GM04504 (cell line): ENCODE data around the gene TRIM63.

ENCODE experiments used
- DNase-seq: peaks from one replicate; pipeline ENCODE4 v3.0.0-alpha.2; 2012; ENCODE audit warnings: low read depth

Gene TRIM63

DNA sequence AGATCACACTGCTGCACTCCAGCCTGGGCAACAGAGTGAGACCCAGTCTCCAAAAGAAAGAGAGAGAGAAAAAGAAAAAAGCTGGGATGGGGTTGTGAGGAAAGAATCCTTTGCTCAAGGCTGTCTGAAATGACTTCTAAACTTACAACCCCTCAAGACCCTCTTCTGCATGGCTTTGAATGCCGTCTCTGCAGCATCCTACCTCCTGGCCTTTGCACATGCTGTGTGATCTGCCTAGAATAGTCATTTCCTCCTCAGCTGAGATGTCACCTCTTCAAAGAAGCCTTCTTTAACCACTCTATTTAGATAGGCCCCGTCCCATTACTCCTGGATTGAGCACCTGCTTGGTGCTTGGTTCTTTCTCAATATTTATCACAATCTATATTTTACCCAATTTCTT, 17.4 kb upstream of the TRIM63 start:
- DNase-seq: no peak

DNA sequence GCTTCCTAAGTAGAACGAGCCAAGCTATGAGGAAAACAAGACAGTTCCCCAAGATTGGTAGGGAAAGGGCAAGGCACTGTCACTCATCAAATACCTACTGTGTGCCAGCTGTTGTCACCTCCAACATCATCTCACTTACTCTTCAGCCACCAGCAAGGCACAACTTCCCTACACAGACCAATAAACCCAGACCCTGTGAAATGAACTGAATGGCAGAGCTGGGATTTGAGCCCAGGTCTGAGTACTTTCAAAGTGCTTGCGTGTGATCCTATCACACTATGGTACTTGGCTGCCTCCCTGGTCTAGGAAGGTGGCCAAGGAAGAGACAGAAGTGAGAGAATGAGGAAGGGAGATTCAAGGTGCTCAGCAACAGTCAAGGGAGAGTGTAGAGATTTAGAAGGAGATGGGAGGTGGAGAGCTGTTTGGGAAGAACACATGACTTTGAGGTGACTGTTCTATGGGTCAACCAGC, 16.7 kb upstream of the TRIM63 start:
- no peak for DNase-seq

DNA sequence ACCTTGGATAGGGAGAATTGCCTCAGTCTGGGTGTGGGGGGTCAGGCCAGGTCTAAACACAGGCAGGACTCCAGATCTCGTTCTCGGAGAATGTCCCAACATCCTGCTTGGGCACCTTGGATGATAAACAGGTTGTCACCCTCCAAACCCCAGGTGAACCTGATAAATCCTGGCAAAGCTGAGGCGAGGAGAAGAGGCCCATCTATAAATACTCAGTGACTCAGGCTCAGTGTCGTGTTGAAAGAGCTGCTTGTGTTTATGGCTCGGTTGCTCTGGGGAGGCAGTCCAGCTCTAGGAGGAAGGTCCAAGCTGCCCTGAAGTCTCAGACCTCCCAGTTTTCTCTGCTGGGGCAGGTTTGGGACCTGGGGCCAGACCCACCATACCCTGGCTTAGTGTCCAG, 15.8 kb upstream of the TRIM63 start:
- DNase-seq: peak; percentile 18

DNA sequence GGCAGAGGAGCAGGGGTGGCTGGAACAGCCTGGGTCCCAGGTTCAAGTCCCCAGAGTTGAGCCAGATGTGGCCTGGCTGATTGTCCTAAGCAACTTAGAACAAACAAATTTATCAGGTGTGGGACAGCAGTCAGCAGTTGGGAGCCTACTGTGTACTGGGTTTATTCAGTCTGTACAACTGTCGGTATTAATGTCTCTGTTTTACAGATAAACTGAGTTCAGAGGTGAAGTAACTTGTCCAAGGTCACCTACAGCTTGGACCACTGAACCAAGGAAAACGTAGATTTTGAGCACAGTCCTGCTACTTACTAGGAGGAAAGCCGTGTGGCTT, 14.6 kb upstream of the TRIM63 start:
- DNase-seq: no peak

DNA sequence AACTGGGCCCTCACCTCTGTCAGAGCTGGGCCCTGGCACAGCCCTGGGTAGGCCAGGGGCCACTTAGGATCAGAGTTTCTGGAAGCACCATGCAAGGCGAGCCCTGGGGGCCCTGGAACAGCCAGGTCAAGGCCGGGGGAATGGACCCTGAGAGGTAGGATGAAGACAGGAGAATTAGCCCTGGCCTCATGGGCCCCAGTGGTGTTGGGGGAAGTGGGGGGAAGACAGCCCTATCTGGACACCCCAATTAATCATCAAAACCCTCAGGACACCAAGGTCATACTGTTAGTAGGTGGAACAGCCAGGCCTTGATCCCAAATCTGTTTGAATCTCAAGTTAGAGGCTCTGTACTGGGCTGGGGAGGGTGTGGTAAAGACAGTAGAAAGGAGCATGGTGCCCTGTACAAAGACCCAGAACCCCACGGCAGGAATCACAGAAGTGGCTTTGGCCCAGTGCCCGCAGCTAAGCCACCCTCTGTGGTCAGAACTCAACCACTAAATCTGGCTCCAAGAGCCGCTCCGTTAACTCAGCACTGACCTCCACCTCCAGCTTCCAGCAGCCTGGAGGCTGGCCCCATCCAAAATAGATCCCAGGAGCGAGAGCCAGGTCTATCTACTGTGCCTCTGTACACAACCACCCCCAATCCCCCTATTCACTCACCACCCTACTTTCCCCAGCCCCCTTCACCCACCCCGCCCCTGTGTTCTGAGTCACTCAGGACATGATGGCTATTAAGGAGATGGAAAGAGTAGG, 14.0 kb upstream of the TRIM63 start:
- no peak for DNase-seq

DNA sequence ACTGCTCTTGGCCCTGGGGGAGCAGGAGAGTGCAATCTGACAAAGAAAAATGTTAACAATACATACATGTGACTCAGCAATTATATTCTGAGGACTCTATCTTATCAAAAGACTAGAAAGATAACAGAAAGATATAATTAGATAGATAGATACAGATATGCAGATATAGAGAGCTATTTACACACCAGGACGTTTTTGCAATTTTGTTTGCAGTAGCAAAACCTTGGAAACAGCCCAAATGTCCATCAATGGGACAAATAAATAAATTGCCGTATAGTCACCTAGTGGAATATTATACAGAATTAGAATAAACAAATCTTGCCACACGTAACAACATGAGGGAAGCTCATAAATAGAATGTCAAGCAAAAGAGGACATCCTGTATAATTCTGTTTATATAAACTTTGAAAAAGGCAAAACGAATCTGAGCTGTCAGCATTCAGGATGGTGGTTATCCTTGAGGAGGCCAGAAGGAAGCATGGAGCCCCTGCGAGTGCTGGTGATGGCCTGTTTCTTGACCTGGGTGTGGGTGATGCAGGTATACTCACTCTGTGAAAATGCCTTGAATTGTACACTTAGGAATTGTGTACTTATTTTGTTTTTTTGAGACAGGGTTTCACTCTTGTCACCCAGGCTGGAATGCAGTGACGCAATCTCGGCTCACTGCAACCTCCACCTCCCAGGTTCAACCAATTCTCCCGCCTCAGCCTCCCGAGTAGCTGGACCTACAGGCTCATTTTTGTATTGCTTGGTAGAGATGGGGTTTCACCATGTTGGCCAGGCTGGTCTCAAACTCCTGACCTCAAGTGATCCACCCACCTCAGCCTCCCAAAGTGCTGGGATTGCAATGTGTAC, 12.8 kb upstream of the TRIM63 start:
- DNase-seq: no peak

DNA sequence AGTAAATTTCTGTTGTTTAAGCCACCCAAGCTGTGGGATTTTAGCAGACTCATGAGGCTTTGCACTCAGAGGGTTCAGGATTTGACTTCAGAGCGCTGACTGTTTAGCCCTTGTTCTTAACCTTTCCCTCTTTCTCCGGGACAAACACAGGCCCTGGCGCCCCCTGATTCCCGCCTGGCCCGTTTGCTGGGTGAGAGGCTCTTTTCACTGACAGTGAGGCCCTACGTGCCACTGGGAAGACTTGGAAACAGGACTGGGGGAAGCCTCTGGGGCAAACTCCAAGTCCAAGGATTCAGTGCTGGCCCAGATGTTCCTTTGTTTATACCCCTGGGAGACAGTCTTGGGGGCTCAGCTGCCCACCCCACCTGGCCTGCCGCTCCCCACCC, 11.7 kb upstream of the TRIM63 start:
- no peak for DNase-seq

DNA sequence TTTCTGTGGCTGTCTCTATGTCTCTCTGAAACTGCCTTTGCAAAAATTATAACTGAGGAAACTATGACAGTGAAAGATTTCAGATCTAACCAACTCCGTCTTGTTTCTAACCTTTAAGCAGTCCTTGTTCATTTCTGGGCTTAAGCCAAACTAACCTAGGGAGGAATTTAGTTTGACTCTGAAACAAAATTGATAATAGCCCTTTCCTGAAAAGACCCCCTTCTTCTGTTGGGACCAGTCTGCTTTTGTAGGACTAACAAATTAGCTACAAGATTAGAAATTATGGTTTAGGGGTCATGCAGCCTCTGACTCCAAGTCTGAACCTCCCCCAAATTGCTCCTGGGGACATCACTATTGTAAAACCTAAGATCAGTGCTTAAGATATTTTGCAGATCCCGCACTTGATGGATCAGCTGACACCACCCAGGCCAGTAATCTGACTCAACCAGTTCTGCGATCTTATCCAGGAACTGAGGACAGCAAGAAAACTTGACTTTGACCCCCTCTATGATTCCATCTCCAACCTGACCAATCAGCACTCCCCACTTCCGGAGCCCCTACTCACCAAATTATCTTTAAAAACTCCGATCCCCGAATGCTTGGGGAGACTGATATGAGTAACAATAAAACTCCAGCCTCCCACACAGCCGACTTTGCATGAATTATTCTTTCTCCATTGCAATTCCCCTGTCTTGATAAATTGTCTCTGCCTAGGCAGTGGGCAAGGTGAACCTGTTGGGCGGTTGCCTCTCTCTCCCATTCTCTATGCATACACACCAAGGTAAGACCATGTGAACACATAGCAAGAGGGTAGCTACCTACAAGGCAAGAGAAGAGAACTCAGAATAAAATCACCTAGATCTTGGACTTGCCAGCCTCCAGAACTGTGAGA, 11.1 kb upstream of the TRIM63 start:
- no peak for DNase-seq

DNA sequence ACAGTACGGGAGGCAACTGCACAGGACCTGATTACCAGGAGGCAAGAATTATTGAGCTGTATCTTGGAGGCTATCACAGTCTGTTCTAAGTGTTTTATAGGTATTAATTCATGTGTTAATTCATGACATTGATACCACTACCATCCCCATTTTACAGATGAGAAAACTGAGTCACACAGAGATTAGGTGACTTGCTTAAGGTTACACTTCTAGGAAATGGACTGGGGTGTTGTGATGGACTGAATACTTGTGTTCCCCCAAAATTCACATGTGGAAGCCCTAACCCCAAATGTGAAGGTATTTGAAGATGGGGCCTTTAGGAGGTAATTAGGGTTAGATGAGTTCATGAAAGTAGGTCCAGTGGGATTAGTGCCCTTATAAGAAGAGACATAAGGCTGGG, 10.1 kb upstream of the TRIM63 start:
- no peak for DNase-seq

DNA sequence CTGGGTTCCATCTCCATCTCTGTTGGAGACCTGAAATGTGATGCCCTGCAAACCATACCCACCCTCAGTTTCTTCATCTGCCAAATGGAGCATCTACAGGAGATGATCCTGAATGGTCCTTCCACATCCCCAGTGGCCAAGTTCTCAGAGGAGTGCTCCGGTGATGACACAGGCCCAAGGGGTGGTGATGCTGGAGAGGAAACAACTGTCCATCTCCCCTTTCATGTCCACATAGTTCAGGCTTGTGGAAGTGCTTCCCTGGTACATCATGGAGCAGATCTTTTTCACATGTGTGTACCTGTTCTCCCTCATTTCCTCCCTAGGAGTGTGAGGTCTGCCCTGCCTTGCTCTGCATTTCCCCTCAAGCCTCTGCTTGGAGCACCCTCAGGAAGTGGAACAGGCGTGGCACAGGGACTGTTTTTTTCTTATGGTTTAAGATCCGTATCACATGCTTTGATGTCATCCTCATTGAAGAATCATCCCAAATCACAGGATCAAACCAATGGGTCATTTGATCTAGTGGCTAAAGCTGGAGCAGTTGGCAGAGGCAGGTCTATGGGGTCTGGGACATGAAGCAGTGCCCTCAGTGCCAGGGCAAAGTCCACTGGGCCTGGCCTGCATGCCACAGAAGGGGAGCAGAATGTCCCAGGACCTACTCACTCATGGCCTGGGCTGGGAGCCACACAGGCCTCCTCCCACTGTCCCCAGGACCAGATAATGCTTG, 8.2 kb upstream of the TRIM63 start:
- DNase-seq: no peak

DNA sequence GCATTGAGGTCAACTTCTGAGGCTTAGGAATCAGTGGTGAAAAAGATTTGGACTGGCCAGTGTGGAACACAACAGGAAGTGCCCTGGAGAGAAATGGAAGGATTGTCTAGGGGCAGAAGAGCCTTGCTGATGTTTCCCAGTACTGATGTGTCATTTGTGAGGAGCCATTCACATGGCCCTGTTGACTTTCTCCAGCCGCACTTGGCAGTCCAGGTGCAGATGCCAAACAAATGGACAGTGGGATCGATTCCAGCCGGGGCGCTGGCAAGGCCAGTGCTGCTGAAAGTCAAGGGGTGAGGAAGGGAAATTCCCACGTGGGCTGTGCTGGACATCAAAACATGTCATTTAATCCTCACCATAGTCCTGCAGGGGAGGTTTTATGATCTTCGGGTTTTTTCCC, 4.9 kb upstream of the TRIM63 start:
- DNase-seq: no peak

DNA sequence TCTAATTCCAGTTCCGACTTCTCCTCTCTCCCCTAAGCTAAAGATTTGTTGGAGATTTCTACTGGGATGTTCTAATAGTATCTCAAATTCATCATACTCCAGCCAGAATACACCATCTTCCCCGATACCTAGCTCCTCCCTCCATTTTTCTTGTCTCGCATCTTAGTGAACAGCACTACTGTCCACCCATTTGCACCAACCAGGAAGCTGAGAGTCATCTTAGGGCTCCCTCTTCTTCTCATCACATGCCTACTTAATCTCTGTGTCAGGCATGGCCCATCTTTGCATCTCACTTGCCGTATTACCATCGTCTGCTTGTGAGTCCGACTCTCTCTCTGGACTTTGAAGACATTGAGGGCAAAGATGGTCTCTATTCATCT, 3.5 kb upstream of the TRIM63 start:
- DNase-seq: no peak

DNA sequence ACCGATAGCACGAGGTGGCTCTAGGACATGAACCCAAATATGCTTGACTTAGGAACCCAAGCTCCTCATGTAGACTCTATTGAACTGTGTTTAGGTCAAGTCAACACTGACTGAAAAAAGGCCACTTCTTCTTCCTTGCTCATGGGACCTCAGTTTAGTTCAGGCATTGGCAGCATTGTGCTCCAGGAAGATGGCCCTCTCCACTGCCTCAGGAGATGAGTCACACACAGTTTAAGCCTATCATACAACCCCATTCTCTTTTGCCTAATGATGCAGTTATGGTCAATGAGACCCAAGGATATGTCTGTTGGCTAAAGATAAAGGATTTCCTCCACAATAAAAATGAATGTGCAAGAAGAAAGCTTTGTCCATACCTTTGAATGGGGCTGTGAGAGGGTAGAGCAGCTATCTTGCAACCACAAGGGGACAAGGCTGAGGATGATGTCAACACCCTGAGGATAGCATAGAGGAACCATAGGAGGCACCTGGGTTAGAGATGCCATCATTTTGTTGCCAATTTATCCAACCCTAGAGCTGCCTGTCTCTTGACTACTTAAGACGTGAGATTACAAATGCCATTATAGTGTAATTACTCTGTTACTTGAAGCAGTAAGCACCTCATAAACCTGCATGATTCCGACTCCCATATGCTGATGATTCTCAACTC, 3.0 kb upstream of the TRIM63 start:
- no peak for DNase-seq

DNA sequence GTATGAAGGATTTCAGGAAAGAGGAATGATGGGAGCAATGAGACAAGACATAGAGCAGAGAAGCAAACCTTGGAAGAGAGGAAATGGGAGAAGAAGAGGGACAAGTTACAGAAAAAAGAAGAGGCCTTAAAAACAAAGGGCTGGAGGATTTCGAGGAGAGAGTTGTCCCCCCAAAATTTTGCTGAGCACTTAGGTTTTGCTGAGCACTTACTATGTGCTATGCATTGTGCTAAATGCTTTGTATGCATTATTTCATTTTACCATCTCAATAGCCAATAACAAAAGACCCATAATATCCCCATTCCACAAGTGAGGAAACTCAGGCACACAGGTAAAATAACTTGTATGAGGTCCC, 2.5 kb upstream of the TRIM63 start:
- DNase-seq: no peak

DNA sequence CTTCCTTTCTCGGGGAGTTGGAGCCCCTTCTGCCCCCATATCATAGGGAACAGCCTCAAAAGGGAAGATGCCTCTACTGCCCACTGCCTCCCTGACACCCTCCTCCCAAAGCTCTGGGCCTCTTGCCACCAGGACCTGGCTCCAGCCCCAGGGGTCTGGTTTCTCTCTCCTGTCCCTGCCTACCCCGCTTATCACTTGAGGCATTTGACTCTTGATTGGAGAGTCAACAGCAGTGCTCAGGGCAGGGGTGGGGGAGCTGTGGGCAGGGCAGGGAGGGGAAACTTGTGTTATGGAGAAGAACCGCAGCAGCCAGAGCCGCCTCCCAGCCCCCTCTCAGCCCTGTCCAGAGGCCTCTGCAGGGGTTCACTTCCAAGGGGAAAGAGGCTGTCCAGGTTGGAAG, 573 bp downstream of the TRIM63 start:
- no peak for DNase-seq

DNA sequence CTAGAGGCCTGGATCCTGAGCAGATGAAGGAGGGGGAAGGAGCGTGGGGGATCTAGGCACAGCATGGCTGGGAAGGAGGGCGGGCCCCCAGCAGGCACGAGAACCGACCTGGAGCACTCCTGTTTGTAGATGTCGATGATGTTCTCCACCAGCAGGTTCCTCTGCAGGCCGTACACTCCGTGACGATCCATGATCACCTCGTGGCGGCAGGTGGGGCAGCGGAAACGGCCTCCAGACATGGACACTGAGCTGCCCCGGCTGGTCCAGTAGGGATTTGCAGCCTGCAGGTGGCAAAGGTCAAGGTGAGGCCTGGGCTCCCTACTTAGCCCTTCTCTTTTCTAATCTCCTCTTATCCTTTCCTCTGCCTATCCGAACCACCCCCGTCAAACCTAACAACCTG, 1.3 kb downstream of the TRIM63 start:
- DNase-seq: no peak

DNA sequence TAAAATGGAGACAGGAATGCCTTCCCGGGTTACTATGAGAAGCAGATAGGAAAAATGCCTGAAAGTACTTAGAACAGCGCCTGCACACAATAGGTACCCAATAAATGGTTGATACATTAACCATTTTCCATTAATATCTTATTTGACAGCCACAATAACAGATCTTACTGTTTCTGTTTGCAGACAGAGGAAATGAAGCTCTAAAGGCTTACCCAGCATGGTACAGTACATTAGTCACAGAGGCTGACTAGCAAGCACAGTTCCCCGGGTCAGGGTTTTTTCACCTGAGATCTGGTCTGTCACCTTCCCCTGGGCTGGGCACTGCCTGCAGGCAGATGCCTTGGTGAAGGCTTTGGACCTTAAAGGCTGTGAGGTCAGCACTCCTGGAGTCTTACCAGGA, 2.9 kb downstream of the TRIM63 start:
- DNase-seq: no peak

DNA sequence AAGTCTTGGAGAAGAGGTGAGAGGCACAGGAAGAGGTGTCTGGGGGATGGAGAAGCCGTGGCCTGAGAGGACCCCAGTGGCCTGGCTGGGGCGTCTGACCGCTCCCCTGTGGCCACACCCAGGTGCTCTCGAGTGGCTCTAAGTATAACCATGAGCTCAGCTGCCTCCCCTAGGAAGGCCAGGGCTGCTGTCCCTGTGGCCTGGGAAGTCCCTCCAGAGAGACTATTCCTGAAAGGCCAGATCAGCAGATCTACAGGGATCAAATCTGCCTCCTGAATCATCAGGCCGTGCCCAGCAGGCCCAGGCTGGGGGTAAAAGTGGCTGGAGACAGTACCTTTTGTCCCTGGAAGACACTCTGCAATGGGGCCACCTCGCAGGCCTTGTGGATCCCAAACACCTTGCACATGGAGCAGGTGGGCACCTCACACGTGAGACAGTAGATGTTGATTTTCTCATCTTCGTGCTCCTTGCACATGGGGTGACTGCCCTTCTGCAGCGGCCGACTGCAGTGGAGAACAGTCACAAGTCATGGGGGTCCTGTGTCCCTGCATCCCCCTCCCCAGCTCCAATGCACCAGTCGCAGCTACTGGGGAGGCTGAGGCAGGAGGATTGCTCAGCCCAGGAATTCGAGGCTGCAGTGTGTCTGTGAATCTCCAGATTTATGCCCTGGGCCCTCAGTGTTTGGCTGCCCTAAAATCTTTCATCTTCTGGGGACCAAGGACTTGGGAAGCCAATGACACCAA, 6.4 kb downstream of the TRIM63 start:
- no peak for DNase-seq

DNA sequence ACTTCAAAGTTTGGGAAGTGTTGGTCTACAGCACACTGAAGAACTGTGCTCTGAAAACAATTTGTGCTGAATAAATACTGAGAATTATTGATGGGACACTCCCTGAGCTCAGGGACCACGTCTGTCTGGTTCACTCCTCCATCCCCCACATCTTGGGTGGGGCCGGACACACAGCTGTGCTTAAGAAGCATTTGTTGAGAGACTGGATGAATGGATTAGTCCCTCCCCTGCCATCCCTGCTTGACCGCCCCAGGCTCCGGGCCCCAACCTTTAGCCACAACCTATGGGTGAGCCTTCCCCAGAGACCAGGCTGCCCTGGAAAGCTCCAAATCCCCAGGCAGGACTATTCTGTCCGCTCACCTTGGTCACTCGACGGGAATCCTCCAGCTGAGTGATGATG, 7.5 kb downstream of the TRIM63 start:
- DNase-seq: no peak

DNA sequence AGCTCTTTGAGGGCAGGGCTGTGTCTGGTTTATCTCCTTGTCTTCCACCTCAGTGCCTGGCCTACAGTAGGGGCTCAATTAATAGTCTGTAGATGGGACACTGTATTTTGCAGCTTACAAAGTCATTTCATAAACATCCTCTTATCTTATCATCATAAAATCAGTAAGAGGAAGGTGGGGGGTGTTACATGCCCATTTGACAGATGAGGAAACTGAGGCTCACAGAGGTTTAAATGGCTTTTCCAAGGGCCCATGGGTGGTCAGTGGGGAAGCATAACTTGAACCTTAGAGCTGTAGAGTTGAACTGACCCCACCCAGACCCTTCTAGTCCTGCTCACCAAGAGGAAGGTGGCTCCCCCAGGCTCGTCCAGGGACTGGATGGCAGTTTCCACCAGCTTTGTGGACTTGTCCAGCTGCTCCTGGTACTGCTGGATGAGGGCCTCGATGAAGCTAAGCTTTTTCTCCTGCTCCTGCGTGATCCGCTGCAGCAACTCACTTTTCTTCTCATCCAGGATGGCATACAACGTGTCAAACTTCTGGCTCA, 9.3 kb downstream of the TRIM63 start:
- DNase-seq: no peak

DNA sequence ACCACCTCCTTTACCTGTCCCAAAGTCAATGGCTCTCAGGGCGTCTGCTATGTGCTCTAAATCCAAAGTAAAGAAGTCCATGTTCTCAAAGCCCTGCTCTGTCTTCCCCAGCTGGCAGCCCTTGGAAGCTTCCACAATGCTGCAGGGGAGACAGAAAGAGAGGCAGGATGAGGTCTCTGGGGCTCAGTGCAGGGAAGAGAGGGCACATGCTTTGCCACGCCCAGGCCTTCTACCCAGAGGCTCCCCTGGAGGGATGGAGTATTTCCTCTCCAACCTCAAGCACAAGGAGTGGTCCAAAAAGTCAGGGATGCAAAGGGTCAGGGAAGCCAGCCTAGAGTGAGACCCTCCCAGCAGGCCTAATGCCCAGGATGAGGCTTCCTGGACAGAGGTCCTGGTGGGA, 10.2 kb downstream of the TRIM63 start:
- no peak for DNase-seq
